HG02938 (cell line): Measurements from ENCODE around the gene RAB2B.
"Not testable (repeated sequence)": the region's sequence is repeated elsewhere in the genome, so short reads cannot be mapped to it uniquely, and the experiment has no call there.

Experiments used
- ATAC-seq: cut with Tn5 transposase; IDR thresholded peaks from one replicate; pipeline ENCODE4 v1.9.1; 2021; ENCODE audit warnings: mild to moderate bottlenecking, moderate library complexity; ENCODE audit not compliant: unreplicated experiment

The RAB2B gene

DNA sequence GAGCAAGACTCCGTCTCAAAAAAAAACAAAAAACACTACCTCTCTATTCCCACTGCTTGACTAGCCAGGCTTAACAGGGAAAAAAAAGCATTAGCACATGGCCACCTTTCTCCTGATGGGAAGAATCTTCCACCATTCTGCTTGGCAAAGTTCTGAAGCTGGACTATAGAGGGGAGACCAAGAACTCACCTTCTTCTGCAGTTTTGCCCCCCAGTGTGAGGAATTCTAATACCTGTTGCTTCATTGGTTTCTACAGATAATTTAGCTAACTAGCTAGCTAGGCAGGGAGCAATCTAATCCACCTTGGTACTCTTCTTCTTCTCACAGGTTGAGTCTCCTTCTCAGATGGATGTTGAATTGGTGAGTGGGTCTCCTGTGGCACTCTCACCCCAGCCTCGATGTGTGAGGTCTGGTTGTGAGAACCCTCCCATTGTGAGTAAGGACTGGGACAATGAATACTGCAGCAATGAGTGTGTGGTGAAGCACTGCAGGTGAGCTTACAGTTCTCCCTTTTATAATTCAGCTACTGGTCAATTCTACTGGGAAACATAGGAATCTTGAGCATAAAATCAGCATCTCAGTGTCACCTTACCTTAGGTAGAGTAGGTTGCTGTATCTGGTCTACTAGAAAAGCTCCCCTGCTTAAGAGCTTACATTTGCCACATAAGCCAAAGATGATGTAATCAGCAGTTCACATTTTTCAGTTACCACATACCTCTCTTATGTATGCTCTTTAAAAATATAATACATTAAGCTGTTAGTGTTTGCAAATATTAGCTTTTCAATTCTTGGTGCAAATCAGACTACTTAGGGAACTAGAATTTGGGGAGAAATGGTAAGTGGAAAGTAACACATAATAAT is 18.4 kb upstream of the RAB2B start:
- ATAC-seq: no peak

DNA sequence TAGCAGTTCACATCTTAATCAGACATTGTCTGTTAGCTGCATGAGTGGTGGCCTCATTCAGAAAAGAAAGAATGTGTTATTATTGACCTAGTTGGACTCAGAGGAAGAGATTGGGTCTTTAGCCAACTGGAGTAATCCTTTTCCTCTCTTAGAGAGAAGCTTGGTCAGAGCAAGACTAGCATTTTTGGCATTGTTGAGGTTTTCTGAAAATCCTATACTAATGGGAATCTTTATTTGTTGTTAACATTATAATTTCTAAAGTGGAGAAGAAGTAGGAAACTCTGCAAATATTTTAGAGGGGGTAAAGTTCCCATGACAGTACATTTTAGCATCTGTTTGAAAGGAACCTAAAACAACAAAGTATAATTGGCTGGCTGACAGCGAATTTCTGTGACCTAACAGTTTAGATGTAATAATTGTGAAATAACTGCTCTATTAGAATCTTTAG is 9.9 kb upstream of the RAB2B start:
- ATAC-seq: no peak

DNA sequence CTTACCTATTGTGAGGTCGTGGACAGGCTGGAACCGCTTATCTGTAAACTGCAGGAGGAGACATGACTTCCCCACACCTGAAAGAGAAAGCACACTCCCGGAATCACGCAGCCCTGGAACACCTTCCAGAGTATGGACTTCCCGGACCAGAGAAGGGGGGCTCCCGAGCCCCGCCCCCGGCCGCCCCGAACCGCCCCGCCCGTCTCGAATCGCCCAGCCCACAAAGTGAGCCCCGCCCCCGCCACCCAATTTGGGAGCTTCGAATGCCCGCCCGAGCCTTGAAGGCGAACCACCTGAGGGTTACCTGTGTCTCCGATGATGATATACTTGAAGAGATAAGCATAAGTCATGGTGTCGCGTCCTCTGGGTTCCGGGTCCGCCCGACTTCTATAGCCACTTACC is 235 bp downstream of the RAB2B start:
- no peak for ATAC-seq

DNA sequence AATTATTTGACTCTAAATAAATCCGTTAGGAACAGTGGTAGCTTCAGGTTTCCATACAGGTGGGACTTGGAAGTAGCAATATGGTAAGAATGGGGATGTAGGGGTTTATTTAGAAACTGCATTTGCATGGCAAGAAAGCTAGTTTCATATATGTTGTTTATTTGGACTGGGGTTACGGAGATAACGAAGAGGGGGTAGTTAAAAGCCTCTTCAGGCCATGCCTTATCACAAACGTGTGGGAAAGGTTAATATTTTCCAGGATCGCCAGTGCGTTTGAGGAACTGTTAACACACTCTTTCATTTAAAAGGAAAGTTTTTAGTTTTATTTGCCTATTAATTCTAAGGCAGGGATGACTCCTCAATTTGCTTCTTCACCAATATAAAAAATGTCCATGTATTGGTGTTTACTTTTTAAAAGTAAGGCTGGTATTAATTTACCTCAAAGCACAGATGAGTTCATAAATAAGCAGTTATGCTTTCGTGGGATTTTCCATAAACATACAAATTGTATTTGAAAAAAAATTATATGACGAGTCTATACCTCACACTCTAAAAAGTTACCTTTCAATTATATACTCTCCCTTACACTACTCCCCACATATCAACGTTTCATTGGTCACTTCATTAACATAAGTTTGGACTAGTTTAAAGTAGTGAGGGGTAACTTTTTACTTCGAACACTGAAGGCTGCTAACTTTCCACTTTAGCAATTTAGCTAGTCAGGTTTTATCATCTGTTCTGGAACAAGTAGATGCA is 814 bp downstream of the RAB2B start:
- no peak for ATAC-seq

DNA sequence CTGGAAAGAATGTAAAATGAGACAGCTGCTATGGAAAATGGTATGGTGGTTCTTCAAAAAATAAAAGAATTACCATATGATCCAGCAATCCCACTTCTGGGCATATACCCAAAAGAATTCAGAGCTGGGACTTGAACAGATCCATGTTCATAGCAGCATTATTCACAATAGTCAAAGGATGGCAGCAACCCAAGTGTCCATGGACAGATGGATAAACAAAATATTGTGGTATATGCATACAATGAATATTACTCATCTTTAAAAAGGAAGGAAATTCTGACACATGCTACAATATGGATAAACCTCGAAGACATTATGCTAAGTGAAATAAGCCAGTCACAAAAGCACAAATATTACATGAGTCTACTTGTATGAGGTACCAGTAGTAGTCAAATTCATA is 9.1 kb downstream of the RAB2B start:
- ATAC-seq: no peak

DNA sequence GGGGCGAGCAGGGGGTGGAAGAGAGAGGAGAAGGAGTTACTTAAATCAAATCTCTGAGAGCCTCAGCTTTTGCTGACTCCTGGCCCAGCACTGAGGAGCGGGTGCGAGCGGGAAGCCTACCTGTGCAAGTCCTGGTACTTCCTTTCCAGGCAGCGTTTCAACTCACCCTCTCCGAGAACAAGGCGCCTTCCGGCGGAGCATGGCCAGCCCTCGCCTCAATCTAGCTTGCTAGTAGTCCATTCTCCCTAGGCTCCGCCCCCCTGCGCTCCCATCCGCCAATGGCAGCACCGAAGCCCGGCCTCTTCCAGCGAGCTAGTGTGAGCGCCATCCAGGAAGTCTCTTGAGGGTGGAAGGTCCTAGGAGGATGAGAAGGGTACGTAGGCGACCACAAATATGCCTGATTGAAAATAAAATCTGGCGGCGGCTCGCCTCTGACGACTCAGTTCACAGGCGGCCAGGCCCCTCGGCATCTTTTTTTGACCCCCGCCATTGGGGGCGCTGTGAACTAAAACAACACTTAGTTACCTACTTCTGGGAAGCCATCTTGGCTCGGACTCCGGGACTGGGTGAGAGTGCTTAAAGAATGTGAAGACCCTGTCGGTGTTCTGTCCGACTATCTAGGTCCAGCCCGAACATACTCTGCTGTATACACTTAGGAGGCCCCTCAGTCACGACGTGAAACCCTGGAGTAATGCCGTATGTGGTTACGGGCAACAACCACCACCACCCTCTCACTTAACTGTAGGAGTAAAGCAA is 20.7 kb downstream of the RAB2B start, which contains the start of gene CHD8:
TSS of gene CHD8 (minus strand) at position 212 of the 756 bp plus-strand sequence. CDS start 24,480 bp downstream, outside the sequence.
- ATAC-seq: peak; percentile 95

DNA sequence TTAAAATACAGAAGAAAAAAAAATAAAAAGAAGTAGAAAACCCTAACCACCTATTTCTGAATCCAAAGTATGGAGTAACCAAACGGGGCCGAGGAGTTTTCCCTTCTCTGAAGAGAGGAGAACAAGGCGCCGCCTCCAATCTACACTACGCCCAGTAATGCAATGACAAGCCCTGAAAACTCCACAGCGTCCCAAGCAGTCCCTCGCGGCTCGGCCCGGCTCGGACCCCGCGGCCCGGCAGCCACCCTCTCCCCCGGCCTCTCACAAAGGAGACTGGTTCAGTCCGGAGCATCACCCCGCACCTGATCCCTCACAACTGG is 21.2 kb downstream of the RAB2B start:
- ATAC-seq: no peak

DNA sequence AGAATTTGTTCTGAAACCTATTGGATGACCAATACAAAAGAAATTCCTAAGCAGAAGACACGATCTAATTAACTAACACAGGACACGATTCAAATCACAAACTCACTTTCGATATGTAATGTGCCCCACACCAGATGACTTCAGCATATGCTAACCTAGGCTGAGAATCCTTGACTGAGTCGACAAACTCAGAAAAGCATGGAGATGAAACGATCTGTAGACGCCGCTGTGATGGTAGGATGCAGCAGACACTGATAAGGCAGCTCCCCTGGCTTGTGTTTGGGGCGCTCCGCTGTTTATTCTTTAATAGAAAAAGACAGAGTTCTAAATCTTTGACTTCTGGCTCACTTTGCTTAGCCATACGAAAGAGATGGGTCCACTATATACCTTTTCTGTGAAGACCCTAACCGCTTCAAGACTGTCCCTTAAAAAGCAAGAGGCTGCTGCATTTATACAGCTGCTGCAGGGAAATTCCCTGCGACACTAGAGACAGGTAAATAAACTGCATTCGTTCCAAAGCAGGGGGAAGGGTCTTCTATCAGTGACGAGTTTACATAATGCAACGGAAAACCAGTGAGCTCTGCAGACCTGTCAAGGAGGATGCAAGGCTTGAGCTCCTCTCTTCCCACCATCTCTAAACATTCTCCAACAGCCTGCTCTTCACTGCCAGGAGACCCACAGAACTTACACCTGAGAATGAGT is 21.8 kb downstream of the RAB2B start:
- no peak for ATAC-seq

DNA sequence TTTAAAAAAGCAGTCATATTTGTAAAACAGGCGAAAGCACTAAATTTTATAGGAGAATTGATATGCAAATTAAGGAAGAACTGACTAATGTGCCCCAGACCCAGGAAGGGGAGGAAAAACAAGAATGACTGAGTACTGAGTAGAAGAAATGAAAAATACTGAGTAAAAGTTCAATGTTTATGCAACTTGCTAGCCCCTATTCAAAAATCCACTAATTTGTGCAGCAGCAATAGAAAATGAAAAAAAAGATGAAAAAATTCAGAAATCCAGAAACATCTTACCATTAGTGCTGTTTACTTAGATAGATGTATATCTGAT is 26.9 kb downstream of the RAB2B start:
- ATAC-seq: no peak

DNA sequence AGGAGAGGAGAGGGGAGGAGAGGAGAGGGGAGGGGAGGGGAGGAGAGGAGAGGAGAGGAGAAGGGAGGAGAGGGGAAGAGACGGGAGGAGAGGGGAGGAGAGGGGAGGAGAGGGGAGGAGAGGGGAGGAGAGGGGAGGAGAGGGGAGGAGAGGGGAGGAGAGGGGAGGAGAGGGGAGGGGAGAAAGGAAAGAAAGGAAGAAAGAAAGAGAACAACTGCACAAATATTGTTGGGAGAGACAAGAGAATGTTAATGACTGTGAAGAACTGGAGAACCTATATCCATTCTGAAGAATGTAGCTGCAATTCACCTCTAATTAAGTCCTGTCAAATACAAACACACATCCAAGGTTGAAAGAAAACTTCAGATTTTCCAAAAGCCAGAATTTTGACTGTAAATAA is 34.1 kb downstream of the RAB2B start:
- ATAC-seq: not testable (repeated sequence)

DNA sequence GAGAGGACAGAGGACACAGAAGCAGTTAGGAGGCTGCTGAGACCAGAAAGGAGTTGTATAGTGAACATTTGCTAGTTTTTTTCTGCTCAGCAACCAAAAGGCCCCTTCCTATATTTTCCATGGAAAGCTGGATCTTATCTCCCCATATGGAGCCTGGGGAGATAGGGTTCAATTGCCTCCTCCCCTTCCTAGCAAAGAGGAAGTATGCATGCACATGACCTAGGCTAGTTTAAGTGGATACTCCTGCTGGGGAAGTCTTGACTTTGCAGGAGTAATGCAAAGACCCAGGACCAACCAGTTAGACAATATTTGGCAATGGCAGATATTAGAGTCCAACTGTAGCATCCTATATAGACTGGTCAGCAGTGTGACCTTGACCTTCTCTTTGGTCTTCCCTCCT is 35.9 kb downstream of the RAB2B start:
- ATAC-seq: no peak

DNA sequence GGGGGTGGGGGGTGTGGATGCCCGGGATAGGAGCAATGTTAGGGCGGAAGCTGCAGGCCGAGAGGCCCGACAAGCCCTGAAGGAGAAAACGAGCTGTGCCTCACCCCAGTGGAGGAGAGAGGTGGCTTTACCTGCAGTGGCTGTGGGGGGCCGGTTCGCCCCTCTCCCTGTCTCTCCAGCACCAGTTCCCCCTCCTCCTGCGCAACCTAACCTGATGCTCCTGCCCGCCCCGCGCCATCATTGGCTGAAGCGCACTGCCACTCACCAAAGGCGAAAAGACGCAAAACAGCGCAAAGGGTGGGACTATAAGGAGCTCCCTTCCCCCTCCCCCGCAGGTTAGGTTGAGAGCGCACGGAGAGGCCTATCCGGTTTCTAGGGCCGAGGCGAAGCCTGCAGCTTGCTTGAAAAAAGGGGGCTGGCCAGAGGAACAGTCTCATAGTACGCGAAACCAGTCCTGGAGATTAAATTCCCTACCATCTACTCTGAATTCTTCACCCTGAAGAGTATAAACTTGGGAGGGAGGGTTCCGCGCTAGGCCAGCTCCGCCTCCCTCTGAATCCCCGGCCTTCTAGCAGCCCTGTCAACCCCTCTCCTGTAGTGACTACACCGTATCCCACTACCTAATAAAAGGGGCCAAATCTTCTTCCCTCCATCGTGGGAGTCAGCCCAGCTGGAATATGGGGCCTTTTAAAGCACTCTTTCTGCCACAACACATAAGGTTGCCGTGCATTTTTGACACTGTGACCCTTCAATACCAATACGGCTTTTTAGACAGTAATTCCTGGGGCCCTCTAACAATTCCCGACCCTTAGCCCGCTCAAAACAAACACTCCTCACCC is 39.5 kb downstream of the RAB2B start:
- ATAC-seq: peak; percentile 98

DNA sequence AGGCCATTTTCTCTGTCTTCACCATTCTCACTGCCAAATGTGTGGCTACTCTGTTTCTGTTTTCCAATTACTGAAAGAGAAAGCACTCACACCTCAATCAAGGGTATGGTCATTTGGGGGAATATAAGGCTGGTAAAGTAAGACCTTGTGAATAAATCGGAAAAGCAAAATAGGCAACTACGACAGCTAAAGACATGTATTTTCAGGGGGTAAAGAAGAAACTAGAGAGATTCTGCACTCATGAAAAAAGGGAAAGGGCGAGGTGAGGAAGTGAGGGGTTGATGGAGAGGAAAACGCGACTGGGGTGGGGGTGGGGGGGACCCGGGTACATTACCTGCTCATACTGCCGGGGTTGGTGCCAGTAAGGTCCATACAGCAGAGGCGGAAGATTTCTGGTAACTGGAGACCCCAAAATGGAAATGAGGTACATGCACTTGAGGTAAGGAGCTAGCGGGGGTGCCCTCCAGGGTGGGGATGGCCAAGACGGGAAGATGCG is 40.1 kb downstream of the RAB2B start:
- ATAC-seq: no peak

DNA sequence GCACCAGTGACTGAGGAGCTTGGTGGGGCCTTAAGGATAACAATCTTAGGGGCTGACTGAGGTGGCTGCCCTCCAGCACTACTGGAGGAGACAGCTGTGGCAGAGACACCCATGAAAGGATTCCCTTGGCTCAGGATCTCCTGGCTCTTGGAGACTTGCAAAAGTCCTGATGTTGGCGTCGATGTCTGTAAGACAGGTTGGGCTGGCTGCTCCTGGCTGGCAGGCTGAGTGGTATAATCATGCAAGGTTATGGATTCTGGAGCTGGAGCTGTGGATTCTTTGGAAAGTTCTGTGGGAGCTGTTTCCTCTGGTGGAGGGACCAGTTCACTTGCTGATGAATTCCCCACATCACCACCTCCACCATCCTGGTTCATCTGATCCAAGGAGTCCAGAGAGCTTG is 45.6 kb downstream of the RAB2B start:
- ATAC-seq: no peak

DNA sequence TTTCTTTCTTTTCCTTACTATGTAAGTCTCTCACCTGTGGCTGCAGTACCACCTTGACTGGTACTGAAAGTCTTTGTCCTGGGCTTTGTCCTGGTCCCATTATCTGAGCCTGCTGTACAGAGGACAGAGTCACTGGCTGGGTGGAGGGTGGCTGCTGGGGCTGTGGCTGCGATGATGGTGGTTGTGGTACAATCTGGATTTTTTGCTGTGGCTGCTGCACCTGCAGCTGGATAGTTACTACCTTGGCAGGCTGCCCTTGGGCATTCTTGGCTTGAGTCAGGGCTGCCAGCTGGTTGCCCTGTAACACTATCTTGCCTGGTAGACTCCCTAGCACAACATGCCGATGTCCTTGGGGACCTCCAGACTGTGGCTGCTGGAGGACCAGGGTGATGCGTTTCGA is 47.8 kb downstream of the RAB2B start:
- ATAC-seq: no peak

DNA sequence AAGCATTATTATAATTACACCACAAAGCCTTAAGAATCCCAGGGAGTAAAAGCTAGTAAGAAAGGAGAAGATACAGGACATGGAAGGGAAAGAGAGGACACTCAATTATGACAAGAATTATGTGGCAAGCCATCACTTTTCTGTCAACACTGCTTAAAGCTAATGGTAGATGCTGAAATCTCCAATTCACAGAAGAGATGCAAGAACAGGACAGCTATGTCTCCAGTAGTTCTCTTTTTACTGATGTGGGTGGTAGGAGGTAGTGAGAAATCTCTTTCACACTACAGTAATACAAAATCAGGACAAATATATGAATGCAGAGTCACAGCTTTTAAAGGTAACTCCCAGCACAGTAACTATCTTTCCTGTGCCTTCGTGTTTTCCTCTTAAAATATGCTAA is 50.1 kb downstream of the RAB2B start:
- no peak for ATAC-seq

DNA sequence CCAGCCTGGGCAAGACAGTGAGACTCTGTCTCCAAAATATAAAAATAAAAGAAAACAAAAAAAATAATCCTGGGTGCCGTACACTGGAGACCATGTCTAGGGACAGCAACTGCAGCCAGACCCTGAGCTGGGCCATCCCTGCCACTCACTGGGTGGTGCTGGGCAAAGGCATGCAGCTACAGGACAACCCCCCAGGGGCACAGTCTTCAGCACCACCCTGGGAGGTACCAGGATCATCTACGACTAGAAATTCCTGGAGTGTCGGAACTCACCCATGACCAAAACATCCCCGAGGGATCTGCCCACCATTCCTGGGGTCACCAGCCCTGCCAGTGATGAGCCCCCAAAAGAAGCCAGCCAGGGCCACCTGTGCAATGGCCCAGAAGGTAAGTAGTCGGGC is 57.2 kb downstream of the RAB2B start:
- no peak for ATAC-seq

DNA sequence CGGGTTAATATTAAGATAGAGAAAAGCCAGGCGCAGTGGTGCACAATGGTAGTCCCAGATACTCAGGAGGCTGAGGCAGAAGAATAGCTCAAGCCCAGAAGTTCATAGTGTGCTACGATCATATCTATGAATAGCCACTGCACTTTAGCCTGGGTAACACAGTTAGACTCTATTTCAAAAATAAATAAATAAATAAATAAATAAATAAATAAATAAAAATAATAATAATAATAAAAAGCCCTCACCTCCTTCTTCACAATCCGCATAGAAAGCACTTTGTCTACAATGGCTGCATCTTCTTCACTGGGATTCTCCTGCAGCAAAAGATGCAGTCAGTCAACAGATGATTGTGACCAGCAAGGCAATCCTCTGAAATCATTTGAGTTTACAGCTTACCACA is 61.4 kb downstream of the RAB2B start:
- ATAC-seq: no peak

DNA sequence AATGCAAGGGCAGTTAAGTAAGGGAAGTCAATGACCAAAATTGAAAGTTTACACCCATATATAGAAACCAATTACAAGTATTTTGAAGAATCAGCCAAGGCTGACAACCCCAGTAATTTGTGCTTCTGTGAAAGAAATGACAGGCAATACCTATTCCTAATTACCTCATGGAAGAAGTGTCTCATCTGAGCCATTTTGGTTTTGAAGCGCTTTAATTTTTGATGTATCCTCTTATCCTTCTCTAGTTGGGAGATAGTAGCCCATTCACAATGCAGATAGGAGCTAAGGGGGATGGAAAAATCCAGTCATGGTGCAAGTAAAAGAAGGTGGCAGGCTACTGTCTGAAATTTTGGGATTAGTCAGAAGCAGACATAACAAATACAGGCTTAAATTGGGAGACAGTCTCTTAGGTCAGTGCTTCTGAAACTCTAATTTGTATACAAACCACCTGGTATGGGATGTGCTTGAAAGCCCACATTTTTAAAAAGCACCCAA is 62.6 kb downstream of the RAB2B start:
- ATAC-seq: no peak
